AG09309 (cell line): ENCODE results near the gene LCN6.

Experiments used
- DNase-seq: peaks from one replicate; pipeline ENCODE4 v3.0.0-alpha.2; 2010; ENCODE audit warnings: low read depth
- H3K4me3 ChIP-seq: 2 replicates; pipeline ENCODE4 v1.5.1; 2011; ENCODE audit warnings: mild to moderate bottlenecking, low read depth, low read length, moderate library complexity; ENCODE audit not compliant: control insufficient read depth
- TF ChIP-seq, protein P1 (sequence below): IDR thresholded peaks from 2 replicates; pipeline ENCODE4 v1.5.1; 2011; ENCODE audit warnings: mild to moderate bottlenecking, low read depth, low read length, inconsistent platforms; ENCODE audit not compliant: insufficient read depth, control insufficient read depth; ENCODE audit errors: missing control alignments

The LCN6 gene

DNA sequence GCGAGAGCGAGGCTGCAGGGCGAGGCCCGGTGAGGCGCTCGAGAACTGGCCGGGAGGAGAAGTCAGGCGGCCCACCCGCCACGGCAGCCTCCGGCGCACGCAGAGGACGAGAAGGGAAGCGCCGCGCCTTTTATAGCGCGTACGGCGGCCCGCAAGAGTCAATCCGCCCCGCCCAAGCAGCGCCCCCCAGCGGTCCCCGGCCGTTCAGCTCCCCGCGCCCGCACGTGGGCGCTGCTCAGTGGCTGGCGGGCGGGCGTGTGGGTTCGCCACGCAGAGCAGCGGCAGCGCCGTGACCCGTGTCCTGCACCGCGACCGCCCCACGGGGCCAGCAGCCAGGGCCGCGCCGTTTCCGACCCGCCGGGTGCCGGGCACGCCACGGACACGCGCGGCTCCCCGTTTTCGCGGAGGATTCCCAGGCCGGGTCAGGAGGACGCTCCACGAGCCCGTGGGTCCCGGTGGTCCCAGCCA lies 20.2 kb downstream of the LCN6 start:
- peak overlapping the region; percentile 89 for H3K4me3 ChIP-seq
- TF ChIP-seq, protein P1, sequence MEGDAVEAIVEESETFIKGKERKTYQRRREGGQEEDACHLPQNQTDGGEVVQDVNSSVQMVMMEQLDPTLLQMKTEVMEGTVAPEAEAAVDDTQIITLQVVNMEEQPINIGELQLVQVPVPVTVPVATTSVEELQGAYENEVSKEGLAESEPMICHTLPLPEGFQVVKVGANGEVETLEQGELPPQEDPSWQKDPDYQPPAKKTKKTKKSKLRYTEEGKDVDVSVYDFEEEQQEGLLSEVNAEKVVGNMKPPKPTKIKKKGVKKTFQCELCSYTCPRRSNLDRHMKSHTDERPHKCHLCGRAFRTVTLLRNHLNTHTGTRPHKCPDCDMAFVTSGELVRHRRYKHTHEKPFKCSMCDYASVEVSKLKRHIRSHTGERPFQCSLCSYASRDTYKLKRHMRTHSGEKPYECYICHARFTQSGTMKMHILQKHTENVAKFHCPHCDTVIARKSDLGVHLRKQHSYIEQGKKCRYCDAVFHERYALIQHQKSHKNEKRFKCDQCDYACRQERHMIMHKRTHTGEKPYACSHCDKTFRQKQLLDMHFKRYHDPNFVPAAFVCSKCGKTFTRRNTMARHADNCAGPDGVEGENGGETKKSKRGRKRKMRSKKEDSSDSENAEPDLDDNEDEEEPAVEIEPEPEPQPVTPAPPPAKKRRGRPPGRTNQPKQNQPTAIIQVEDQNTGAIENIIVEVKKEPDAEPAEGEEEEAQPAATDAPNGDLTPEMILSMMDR, result peak; percentile 70
- DNase-seq, result peak; percentile 52

DNA sequence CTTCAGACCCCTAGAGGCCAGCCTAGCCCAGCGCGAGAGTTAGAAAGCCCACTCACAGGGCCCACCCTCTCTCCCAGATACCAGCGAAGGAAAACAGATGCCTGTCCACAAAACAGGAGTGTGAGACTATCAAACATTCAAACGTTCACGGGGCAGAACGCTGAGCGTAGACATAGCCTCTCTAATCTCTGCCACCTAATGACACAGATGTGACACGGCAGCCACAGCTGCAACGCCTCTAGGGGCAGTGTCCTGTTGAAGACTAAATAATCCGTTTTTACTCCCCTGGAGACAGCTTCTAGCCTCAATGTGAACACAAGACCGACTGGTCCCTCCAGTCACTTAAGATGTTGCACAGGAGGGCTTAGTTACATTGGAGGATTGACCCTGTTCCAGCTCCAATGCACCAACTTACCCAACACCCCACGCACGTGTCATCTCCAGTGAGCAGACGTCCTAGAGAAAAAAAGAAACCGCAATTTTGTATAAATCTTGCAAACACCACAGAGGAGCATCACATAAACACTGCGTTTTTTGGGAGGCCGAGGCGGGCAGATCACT lies 21.6 kb downstream of the LCN6 start:
- no peak for DNase-seq
- TF ChIP-seq, protein P1, result peak; percentile 14
- peak overlapping the region; percentile 89 for H3K4me3 ChIP-seq

DNA sequence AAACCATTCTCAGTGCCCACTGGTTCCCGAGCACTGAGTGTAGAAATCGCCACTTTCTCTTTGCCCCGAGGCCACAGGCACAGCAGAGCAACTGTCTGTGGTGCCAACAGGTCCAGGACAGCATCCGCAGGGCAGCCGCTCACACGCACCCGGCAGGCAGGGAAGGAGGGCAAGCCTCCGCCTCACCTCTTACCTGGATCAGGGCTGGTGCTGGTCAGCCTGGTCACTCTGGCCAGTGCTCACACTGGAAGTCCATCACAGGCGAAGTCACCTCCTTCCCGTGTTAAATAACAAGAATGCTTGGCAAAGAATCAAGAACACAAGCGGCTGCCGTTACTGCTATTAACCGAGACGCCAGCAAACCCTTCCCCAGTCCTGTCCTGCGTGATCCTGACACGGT lies 22.2 kb downstream of the LCN6 start:
- TF ChIP-seq, protein P1, result no peak
- no peak for DNase-seq
- peak overlapping the region; percentile 89 for H3K4me3 ChIP-seq

DNA sequence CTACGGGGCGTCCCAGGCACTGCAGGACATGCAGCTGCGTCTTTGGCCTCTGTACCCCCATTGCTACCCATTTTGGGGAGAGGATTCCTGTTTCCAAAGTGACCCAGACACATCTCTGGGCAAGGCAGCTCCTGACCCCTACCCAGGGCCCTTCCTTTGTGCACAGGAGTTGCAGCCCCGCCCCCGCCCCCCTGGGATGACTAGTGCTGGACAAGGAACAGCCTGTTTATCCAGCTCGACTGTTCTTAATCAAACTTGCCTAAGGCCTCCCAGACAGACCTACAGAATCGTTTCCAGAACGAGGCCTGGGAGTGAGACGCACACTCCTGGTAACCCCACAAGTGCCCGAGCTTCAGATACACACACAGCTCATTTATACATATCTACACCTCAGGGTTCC lies 22.7 kb downstream of the LCN6 start:
- H3K4me3 ChIP-seq, result no peak overlapping the region
- DNase-seq, result no peak
- TF ChIP-seq, protein P1, result no peak

DNA sequence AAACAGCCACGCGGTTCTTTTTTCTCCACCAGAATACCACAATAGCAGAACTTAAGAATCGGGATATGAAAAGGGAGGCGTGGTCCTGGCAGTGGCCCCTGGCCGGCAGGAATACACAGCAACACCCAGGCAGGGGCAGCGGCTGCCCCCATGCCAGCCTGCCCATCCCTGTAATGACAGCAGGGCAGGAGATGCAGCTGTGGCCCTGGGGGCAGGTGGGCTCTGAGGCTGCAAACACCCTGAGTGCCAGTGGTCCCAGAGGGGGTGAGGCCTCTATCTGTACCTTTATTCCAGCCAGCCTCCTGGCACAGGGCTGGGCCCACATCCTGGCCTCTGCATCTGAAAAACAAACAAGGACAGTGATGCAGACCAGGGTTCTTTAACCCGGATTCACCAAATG lies 23.6 kb downstream of the LCN6 start:
- DNase-seq, result no peak
- H3K4me3 ChIP-seq, result no peak overlapping the region
- TF ChIP-seq, protein P1, result no peak

DNA sequence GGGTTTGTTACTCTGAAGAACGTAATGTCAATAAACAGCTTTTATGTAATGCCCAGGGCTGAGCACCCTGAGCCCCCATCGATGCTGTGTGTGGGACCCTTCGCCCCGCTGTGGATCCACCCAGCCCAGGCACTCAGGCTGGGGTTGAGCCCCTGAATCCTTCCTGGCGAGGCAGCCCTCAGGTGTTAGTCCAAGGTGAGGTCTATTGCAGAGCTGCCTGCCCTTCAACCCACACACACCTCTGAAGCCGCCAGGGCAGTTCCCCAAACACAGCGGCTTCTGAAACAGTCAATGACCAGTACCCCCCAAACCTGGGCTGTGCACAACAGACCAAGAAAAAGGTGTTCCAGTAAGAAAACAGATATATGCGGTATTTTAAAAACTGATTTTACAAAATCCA lies 24.3 kb downstream of the LCN6 start:
- TF ChIP-seq, protein P1, result no peak
- DNase-seq, result no peak
- H3K4me3 ChIP-seq, result no peak overlapping the region
